Islet precursor cell (in vitro differentiated cells): Measurements from ENCODE around the gene CLEC19A.

Experiments used
- DNase-seq: peaks from one replicate; pipeline ENCODE4 v3.0.0-alpha.2; 2018

CLEC19A gene

GRCh38 chr16:19285431-19285830 lies at the start of gene CLEC19A:
Gene CLEC19A, plus strand, starts transcription at chr16:19285731. Its CDS starts 121 bp downstream, at chr16:19285852.
- DNase-seq, result no peak

GRCh38 chr16:19235886-19236285 lies 49.6 kb upstream of the CLEC19A start:
- DNase-seq, result no peak

GRCh38 chr16:19236561-19237209 lies 48.8 kb upstream of the CLEC19A start:
- DNase-seq, result no peak

GRCh38 chr16:19238406-19238805 lies 47.1 kb upstream of the CLEC19A start:
- no peak for DNase-seq

GRCh38 chr16:19239511-19240155 lies 45.9 kb upstream of the CLEC19A start:
- no peak for DNase-seq

DNA sequence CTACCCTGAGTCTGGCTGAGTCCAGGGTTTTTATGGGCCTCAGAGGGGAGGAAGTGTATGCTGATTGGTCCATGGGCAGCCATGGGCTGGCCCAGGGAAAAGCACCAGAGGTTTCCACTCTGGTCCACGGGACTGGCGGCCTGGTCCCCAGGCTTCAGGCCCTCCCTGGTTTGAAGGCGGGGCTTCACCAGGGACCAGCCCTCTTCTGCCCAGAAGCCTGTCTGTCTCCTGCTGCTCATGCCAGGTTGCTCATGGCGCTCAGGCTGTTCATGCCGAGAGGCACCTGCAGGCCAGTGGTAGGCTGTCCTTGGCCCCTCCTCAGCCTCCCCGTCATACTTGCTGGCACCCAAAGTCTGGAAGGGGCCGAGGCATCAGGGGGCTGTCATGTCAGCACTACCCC lies 45.0 kb upstream of the CLEC19A start:
- DNase-seq, result no peak

DNA sequence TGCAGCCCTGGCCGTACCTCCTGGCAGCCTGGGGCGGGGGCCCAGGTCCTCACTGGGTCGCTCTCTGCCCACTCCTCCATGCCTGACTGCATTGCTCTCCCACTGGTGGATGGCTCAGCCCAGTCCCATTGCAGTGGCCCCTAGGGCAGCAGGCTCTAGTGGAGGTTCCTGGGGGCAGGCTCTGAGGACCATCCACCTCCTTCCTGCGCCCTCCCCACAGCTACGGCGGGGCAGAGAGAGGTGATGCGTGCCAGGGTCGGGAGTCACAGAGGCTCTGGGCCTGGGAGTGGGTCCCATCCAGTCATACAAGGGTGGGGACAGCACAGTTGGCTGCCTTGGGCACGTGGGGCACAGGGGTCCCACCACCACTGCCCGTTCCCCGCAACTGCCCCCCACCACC lies 44.0 kb upstream of the CLEC19A start:
- no peak for DNase-seq

DNA sequence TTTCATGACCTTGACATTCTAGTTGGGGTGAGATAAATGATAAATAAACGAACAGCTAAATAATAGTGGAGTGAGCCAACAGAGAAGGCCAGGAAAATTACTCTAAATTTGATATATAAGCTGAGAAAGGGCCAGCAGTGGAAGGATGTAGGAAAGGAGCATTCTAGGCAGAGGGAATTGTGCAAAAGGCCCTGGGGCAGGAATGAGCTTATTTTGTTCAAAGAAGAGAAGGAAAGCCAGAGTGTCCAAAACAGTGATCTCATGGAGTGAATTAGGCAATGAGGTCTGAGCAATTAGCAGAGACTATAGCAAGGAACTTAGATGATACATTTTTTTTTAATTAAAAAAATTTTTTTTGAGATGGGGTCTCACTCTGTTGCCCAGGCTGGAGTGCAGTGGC lies 43.3 kb upstream of the CLEC19A start:
- DNase-seq, result no peak

DNA sequence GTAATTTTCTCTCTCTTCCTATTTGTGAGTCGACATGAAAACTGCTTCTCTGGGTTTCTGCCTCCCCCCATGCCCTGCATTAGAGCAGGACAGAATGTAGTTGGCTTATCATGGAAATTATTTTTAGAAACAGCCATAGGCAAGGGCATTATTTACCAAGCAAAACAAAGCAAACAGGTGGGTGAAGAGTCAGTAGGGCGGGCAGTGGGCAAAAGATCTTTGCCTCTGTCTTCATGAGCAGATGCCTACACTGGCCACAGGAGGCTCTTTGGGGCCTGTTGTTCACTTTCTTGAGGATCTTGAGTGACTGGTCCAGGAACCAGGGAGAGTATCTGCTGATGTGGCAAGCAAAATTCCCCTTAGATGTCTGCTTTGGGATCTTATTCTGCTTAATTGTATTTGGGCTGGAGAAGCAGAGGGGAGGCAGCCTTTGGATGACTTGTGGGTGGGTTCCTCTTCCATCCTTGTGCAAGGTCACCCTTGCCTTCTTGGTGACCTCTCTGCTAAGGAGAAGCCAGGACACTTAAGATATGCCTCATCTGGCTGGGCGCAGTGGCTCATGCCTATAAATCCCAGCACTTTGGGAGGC lies 42.5 kb upstream of the CLEC19A start:
- no peak for DNase-seq

DNA sequence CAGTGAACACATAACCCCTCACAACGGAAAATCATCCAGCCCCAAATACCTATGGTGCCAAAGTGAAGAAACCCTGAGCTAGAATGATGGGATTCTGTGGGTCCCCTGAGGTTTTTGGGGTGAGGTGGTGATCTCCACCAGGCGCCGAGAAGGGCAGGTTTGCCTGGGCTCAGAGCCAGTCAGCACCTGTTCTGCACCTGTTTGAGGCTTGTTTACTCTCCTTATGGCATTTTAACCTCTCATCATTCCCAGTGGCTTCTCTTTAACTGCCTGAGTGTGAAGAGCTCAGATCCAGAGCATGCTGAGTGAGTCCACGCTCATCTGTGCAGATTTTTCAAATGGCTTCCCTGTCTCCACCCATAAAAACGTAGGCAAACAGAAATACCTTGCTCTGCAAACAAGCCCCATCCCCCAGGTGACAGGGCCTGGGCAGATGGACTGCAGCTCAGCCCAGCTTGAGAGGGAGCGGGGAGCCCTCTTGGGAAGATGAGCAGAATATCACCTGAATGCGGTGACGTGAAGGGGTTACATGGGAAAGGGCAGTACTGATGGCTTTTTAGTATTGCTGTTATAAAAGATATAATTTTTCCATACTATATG lies 40.1 kb upstream of the CLEC19A start:
- no peak for DNase-seq

DNA sequence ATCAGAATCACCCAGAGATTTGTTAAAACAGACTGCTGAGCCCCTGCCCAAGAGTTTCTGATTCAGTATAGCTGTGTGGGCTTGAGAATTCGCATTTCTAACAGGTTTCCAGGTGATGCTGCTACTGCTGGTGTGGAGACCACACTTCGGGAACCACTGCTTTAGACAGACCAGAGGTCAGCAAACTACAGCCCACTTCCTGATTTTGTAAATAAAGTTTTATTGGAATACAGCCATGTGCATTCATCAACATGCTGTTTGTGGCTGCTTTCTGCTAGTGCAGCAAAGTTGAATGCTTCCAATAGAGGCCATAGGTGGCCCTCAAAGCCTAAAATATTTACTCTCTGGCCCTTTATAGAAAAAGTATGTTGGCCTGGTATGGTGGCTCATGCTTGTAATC lies 32.6 kb upstream of the CLEC19A start:
- DNase-seq, result no peak

DNA sequence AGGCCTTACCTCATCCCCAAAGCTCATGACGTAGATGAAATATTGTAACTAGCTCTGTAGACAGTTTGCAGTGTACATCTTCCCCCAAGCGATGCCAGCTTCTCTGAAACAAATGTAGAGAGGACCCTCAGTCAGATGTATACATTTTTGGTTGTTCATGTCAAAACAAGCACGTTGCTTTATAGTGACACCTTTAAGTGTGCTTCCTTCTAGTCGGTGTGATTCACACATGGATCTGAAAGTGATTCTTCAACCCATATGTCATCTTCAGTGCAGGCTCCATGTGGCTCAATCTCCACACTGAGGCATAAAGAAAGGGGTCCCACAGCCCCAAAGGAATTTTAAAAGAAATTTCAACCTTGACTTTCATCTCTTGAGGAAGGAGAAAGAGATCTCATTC lies 30.9 kb upstream of the CLEC19A start:
- DNase-seq, result no peak

GRCh38 chr16:19264123-19264673 lies 21.3 kb upstream of the CLEC19A start:
- no peak for DNase-seq

GRCh38 chr16:19265380-19265930 lies 20.1 kb upstream of the CLEC19A start:
- no peak for DNase-seq

- no peak for DNase-seq
Measured at GRCh38 chr16:19266774-19267173, 18.8 kb upstream of the CLEC19A start.

DNA sequence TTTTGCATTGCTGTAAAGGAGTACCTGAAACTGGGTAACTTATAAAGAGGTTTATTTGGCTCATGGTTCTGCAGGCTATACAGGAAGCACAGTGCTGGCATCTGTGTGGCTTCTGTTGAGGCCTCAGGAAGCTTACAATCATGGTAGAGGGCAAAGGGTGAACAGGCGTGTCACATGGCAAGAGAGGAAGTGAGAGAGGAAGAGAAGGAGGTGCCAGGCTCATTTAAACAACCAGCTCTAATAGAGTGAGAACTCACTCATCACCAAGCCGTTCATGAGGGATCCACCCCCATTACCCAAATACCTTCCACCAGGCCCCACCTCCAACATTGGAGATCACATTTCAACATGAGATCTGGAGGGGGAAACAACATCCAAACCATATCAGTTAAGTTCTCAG lies 16.4 kb upstream of the CLEC19A start:
- no peak for DNase-seq

- no peak for DNase-seq
Measured at GRCh38 chr16:19274165-19274797, 11.2 kb upstream of the CLEC19A start.

GRCh38 chr16:19278403-19278802 lies 7.1 kb upstream of the CLEC19A start:
- no peak for DNase-seq

DNA sequence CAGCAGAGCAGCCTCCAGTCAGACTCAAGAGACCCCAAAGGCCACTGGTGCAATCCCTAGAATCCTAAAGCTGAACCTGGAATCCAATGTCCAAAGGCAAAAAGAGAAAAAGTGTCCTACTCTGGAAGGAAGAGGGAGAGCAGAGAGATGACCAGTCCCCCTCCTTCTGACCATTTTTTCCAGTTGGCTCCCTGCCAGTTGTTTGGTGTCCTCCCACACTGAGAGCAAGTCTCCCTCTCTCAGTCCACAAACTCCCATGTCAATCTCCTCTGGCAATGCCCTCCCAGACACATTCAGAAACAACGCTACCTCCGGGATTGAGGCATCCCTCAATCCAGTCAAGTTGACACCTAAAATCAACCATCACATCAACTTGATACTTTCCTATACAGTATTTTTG lies 4.3 kb upstream of the CLEC19A start:
- no peak for DNase-seq

DNA sequence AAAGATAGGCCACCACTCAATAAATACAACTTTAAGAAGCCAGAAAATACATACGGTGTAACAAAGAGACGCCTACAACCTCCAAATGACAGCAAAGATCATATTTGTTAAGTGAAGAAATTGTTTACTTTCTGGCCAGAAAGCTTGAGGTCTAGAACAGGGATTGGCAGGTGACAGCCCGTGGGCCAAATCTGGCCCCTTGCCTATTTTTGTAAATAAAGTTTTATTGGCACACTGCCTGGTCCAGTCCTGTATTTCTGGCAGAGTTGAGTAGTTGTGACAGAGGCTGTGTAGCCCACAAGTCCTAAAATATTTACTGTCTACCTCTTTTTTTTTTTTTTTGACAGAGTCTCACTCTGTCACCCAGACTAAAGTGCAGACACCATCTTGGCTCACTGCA lies 3.4 kb upstream of the CLEC19A start:
- no peak for DNase-seq

DNA sequence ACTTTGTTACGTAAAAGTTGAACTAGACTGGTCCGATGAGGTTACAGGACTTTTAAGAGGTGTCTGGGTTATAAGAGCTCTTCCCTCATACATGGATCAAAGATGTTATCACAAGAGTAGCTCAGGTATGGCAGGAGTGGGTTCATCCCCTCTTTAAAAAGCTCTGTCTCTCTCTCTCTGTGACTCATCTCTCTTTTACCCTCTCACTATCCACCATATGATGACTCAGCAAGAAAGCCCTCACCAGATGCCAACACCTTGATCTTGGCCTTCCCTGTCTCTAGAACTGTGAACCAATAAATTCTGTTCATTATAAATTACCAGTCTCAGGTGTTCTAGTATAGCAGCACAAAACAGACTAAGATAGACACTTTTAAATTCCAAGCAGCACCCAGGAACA lies 1.9 kb upstream of the CLEC19A start:
- no peak for DNase-seq

GRCh38 chr16:19284207-19284606 lies 1.3 kb upstream of the CLEC19A start:
- DNase-seq, result no peak

- no peak for DNase-seq
Measured at GRCh38 chr16:19286827-19287226, 1.3 kb downstream of the CLEC19A start.
